NCI-H1930 (cell line): Measurements from ENCODE around the gene IL17RA.
A peak's percentile ranks its signal among the peaks of the same experiment; 100 is the strongest.

Source experiments
- DNase-seq, 2 experiments: peaks; one replicate each; lab custom pipeline; 2025; lab: John Stamatoyannopoulos, UW

IL17RA gene

DNA sequence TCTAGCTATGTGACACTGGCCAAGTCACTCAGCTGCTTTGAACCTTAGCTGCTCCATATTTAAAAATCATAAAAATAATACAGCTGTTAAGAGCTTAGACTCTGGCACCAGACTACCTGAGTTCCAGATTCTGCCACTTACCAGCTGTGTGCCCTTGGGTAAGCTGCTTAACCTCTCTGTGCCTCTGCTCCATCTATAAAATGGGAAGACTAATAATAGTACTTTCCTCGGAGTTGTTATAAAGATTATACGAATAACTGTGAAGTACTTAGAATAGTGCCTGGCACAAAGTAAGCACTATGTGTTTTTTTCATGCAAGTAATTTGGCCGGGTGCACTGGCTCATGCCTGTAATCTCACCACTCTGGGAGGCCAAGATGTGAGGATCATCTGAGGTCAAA, 72.9 kb downstream of the IL17RA start:
- DNase-seq, result no peak

DNA sequence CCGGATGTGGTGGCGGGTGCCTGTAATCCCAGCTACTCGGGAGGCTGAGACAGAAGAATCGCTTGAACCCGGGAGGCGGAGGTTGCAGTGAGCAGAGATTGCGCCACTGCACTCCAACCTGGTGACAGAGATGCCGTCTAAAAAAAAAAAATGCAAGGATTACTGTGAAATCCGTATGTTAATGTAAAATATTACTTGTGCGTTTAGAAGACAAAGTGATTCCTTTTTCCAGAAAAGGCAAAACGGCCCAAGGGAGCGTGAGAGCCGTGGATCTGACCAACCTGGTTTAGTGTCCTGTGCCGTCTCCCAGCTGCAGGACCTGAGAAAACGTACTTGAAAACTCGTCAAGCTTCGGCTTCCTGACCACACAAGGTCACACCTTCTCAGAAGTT, 73.4 kb downstream of the IL17RA start:
- no peak for DNase-seq

DNA sequence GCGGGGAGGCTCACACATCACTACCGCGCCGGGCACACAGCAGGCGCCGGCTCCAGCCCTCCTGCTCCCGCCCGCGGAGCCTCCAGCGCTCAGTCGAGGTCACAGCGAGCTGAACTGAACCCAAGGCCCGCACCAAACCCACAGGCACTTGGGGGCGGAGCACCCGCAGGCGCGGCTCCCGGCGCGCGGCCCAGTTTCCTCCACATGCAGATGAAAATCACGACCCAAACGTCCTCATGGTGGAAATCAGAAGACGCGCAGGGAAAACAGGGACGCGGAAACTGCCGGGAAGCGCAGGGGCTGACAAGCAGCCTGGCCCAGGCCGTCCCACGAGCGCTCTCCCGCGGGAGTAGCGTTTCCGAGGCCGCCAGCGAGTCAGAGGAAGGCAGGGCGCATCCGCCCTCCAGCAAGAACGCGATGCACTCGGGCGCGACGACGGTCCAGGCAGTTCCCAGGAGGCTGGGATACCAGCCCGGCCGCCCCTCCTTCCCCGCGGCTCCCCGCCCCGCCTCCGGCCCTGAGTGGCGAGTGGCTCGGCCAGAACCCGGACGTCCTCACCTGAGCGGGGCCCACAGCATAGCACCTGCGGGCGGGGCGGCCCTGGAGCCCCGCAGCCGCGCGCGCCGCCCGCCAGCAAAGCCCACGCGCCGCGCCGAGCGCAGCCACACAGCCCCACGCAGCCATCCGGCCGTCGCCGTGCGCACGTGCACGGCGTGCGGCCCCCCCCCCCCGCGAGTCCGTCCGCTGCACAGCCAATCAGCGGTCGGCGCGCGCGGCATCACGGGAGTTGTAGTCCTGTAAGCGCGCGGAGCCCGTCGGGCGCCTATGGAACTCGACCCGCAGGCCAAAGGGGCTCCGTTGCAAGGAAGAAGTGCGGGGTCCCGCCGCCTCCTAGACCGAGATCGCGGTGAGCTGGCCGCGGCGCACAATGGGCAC, 74.0 kb downstream of the IL17RA start, which contains the start of gene HDHD5:
Gene HDHD5, minus strand, starts transcription at position 710 of the 936 bp plus-strand sequence. Its CDS starts 26 bp downstream, at position 684.
- peak; percentile 74 to 88 for DNase-seq

DNA sequence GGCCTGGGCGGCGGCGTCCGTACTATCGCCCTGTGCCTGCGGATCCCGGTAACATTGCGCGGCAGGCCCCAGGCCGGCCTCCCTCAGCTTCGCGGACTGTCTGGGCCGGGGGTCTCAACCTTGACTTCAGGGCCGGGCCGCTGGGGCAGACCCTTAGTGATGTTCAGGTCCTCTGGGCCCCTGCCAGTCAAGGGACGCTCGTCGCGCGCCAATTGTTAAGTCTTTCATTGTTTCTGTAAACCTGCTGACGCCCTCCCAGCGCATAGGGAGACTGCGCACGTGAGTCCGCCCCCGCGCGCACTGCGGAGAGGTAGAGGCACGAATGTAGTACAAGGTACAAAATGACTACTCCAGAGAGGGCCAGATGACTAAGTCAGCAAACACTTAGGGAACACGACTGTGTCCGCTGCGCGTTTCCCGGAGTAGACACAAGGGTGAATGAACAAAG, 74.7 kb downstream of the IL17RA start:
- DNase-seq, result peak; percentile 35 to 40

DNA sequence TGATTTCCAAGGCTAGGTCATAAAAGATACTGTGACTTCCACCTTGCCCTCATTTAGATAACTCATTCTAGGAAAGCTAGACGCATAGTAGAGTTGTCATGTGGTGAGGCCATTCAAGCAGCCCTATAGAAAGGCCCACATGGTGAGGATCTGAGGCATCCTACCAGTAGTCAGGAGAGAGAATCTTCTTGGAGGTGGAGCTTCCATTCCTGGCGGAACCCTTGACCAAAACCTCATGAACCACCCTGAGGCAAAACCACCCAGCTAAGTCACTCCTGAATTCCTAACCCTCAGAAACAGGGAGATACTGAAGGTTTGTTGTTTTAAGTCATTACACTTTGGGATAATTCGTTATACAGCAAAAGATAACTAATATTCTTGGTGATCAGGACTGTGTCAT, 77.2 kb downstream of the IL17RA start:
- DNase-seq, result no peak

DNA sequence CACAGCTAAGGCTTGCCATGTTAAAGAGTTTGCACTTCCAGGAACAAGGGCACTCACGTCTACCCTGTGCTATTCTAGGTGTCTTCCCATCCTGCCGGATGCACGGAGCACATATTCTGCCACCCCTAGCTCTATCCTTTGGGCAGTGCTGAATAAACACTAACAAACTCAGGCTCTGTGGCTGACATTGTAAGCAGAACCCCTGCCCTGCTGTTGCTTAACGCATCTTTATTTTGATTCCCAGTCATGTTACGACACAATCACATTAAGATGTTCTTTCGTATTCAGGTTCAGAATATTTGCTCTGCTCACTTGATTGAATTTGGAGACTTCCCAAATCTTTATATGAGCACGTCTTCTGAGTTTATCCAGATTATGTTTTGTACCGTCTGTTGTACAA, 77.9 kb downstream of the IL17RA start:
- no peak for DNase-seq

DNA sequence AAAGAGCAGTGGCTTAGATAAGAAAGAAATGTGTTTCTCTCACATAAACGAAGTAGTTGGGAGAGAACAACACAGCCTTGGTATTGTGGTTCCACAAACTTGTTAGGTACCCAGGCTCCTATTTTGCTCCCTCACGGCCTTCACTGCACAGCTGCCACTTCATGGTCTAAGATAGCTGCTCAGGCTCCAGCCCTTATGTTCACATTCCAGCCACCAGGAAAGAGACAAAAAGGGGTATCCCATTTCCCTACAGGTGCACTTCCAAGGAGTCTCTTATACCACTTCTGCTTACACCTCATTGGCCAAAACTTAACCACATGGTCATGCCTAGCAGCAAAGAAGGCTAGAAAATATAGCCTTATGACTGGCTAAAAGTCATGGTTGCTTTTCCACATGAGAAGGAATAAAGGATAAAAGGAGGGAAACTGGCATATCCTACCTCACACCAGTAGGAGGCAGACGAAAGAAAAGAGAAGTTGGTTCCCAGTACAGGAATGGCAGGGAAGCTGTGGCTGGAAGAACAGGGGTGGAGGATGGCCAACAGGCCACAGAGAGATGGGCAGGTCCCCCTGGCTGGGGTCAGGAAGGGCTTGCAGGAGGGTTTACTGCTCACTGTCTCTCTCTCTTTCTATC, 79.7 kb downstream of the IL17RA start:
- DNase-seq, result no peak
